ENCODE data around the gene SETMAR.
"Not testable (repeated sequence)": the region's sequence is repeated elsewhere in the genome, so short reads cannot be mapped to it uniquely, and the experiment has no call there.

Gene SETMAR

GRCh38 chr3:4303187-4304123 is at the start of gene SETMAR:
Gene SETMAR (plus strand): TSS chr3:4303369. CDS start chr3:4303371, 2 bp downstream.
- DNase-seq (ENCODE audit: low read depth) = peak; percentile 78

GRCh38 chr3:4261406-4261805 is 41.8 kb upstream of the SETMAR start:
- no peak for DNase-seq (ENCODE audit: low read depth)

- DNase-seq (ENCODE audit: low read depth) = no peak
These were observed 39.1 kb upstream of the SETMAR start for GRCh38 chr3:4264040-4264439.

- no peak for DNase-seq (ENCODE audit: low read depth)
These were observed 32.4 kb upstream of the SETMAR start for GRCh38 chr3:4270720-4271119.

GRCh38 chr3:4271834-4272233 is 31.3 kb upstream of the SETMAR start:
- no peak for DNase-seq (ENCODE audit: low read depth)

GRCh38 chr3:4279516-4280105 is 23.6 kb upstream of the SETMAR start:
- no peak for DNase-seq (ENCODE audit: low read depth)

- no peak for DNase-seq (ENCODE audit: low read depth)
These were observed 21.2 kb upstream of the SETMAR start for GRCh38 chr3:4281991-4282390.

GRCh38 chr3:4284865-4285264 is 18.3 kb upstream of the SETMAR start:
- DNase-seq (ENCODE audit: low read depth) = no peak

- no peak for DNase-seq (ENCODE audit: low read depth)
These were observed 14.1 kb upstream of the SETMAR start for GRCh38 chr3:4289044-4289443.

GRCh38 chr3:4290272-4290893 is 12.8 kb upstream of the SETMAR start:
- DNase-seq (ENCODE audit: low read depth) = peak; percentile 17

GRCh38 chr3:4292301-4292700 is 10.9 kb upstream of the SETMAR start:
- DNase-seq (ENCODE audit: low read depth) = no peak

GRCh38 chr3:4294616-4295327 is 8.4 kb upstream of the SETMAR start:
- DNase-seq (ENCODE audit: low read depth) = no peak

GRCh38 chr3:4296454-4296853 is 6.7 kb upstream of the SETMAR start:
- not testable (repeated sequence) for DNase-seq (ENCODE audit: low read depth)

- DNase-seq (ENCODE audit: low read depth) = no peak
These were observed 5.7 kb upstream of the SETMAR start for GRCh38 chr3:4297486-4297885.

- no peak for DNase-seq (ENCODE audit: low read depth)
These were observed 422 bp upstream of the SETMAR start for GRCh38 chr3:4302747-4303146.

- not testable (repeated sequence) for DNase-seq (ENCODE audit: low read depth)
These were observed 2.0 kb downstream of the SETMAR start for GRCh38 chr3:4305210-4305609.

GRCh38 chr3:4306091-4306490 is 2.9 kb downstream of the SETMAR start:
- no peak for DNase-seq (ENCODE audit: low read depth)

GRCh38 chr3:4306860-4307259 is 3.7 kb downstream of the SETMAR start:
- no peak for DNase-seq (ENCODE audit: low read depth)

- DNase-seq (ENCODE audit: low read depth) = no peak
These were observed 6.4 kb downstream of the SETMAR start for GRCh38 chr3:4309491-4310128.

- DNase-seq (ENCODE audit: low read depth) = no peak
These were observed 7.8 kb downstream of the SETMAR start for GRCh38 chr3:4310971-4311370.

GRCh38 chr3:4311496-4311895 is 8.3 kb downstream of the SETMAR start:
- DNase-seq (ENCODE audit: low read depth) = no peak
